Left cardiac atrium (tissue), 4 donors: ENCODE data around the gene ATG10. TPM values are rescaled to one million over a fixed set of nuclear protein-coding genes. Genes with fewer than 3 reads are reported as not detected.
A peak's percentile ranks its signal among the peaks of the same experiment; 100 is the strongest.

ENCODE experiments used
- ATAC-seq, 2 donors: fragments of 200-7000 bp; cut with Tn5 transposase; one replicate each; pipeline ENCODE4 v1.9.1; 2020; ENCODE audit warnings: mild to moderate bottlenecking in 2 of 2, moderate library complexity in 2 of 2
- DNase-seq: peaks from one replicate; pipeline ENCODE4 v3.0.0-alpha.2; 2020
- intact Hi-C, 2 donors: fragments of 100-400 bp; cut with DNase I; formaldehyde crosslinking; loops; one replicate each; pipeline versions ENCODE4 v1.14.1 to v1.15.1; 2022 to 2023
- total RNA-seq, 2 donors: library from RNA; stranded (reverse); fragmentation: NEBNext Ultra II Directional; extraction: Animal tissue kit (Norgen Biotek cat#: 25700); gene quantifications; one replicate each; pipeline ENCODE4 v1.2.1, GENCODE V29; 2021
- donor health status: DM: no; HTN: yes; CAD: no.
- donor health status: DM: no; HTN: yes; CAD: no; lungs with severe emphysema.
- donor health status: DM: yes; HTN: yes; CAD: no.
- donor health status: Dilated cardiomyopathy.

The ATG10 gene
- total RNA-seq, 2 donors from 2014 or later = 5.1 to 6.2 TPM

DNA sequence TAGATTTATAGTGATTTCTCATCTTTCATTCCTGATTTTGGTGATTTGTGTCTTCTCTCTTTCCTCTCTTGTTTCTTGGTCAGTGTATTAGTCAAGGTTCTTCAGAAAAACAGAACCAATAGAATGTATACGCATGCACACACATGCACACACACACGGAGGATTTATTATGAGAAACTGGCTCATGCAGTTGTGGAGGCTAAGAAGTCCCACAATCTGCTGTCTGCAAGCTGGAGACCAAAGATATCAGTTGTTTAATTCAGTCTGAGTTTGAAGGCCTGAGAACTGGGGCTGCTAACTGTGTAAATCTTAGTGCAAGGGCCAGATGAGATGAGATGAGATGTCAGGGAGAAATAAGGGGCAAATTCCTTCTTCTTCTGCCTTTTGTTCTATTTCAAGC lies 312.1 kb downstream of the ATG10 start:
- intact Hi-C loops = no loop called here
- no peak for DNase-seq
- no peak for ATAC-seq

DNA sequence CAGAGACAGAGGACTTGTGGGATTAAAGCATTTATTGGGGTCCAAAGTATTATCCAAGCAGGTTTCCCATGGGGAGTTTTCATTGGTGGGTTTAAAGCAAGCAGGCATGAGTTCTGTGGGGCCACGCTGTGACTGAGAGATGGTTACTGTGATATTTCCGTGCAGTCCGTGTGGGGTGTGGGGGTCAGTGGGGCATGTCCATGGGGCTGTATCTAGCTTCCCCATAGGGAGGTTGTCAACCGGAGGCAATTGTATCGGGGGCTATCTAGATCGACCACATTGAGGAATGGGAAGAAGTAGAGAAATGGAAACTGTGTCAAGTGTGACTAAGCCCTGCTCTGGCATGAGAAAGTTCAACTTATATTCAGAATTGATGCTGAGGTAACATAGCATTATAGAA lies 313.4 kb downstream of the ATG10 start:
- DNase-seq = no peak
- ATAC-seq = no peak
- intact Hi-C loops = no loop called here

DNA sequence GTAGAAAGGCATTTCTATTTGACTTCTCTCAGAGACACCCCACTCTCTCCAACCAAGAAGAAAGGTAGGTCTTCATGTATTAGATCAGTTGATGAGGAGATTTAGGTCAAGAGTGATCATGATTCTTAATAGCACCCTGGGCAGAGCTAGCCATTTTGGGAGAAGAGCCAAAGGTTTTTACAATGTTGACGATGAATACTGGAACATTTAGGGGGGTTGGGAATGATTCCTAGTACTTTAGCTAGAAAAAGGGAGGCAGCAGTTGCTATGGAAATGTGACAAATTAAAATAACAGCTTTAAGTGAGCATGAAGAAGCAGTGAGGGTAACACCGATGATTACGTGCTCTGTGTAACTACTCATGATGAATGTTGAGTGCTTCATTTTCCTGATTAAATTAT lies 315.8 kb downstream of the ATG10 start:
- ATAC-seq = no peak
- no peak for DNase-seq
- intact Hi-C loops = no loop called here

DNA sequence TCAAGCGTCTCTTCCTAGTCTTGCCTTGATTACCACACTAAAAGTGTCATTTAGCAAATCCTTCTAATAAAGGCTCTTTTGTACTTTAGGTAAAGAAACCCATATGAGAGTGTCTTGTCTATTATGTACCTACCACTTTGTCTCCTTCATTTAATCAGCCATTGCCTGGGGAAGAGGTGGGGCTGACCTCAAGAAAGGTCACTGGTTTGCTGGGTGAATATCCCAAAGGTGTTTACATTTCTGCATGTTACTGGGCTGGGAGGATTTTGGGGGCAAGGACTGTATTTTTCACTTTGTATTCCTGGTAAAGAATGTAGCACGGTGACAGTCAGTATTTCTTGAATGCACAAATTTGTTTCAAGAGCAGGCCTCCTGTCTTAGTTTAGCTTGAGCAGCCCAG lies 318.2 kb downstream of the ATG10 start:
- ATAC-seq (no peak), DNase-seq (no peak)
- intact Hi-C loops = no loop called here

DNA sequence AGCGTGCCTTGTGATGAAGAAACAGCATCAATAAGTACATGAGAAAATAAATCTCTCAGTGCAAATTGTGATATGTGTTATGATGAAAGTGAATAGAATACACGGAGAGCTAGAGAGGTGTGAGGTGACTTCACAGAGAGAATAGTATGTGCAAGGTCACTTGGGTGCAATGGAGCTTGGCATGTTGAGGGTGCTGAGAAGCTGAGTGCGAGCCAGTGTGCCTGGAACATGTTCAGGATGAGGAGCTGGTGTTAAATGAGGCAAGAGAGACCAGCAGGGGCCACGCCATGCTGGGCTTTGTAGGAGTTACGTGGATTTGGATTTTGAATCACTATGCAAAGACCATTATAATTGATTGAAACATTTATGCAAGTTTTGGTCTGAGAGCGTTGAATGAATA lies 319.1 kb downstream of the ATG10 start:
- intact Hi-C loops = no loop called here
- DNase-seq = no peak

DNA sequence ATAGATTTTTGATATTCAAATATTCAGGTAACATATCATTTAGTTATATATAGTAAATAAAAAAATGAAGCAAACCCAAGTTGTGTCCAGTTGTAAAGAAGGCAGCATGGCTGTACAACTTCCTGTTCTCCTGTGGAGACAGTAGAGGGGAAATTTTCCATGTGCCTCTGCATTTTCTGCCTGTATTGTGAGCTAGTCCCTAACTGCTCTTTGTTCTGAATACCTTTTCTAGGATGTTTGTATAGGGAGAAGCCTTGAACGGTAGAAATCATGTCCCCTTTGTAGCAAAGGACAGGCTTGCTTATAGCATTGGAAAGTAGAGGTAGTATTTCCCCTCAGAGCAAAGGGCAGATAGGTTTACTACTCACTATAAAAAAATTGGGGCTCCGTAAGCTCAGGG lies 319.6 kb downstream of the ATG10 start:
- intact Hi-C loops = no loop called here
- DNase-seq = no peak
- no peak for ATAC-seq

More for the DNA sequence above, 319.1 kb downstream of the ATG10 start:
- peak in 1 of 2 donors; percentile 78 for ATAC-seq

DNA sequence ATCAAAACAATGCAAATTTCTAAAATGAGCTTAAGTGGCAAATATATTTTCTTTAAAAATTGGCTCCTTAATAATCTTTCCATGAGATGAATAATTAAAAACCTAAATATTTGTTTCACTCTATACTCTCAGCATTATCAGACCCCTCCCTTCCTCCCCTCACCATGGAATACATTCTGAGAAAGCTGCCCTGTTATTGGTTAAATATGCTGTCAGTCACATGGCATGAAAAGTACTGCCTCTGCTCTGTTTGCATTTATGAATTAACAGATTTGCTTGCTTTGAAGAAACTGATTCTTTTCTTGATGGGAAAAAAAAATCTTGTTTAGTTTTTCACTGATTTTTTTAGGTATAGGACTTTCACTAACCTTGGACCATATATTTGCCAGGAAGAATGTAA lies 323.3 kb downstream of the ATG10 start:
- ATAC-seq (no peak), DNase-seq (no peak)
- intact Hi-C loops = no loop called here

DNA sequence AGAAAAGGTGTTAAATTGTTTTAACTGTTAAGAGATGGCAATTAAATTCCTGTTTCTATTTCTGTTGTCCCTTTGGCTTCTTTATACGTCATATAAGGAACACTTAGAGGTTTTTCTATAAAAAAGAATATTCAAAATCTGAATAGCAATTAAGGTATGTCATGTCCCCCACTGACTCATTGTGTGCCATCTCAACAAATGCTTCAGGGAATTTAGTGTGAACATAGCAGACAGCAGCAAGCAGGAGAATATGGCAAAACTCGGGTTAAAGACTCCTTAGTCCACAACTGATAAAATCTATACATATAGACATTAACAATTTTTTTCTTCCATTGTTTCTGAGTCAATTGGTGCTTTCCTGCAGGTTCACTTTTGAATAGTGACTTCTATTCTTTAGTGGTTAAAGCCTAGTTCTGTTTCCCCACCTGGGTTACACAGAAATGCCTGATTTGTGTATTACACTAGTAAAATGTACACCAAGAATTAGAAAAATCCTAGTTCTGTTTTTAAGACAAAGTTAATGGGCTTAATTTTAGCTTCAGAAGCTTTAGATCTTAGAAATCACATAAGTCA lies 324.2 kb downstream of the ATG10 start:
- intact Hi-C loops = no loop called here
- ATAC-seq (no peak), DNase-seq (no peak)

DNA sequence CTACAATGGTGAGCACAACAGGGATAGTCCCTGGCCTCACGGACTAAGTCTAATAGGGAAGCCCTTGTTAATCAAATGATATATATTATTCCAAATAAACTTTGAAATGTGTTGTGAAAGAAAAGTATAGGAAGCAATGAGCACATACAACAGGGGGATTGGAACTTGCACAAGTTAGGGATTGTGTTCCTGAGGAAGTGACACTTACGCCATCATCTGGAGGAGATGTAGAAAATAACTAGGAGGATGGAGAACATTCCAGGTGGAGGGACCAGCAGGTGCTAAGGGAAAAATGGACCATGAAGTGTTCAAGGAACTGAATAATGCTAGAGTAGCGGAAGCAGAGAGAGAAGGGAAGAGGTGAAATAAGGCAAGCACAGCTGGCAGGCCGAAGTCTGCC lies 325.1 kb downstream of the ATG10 start:
- ATAC-seq (no peak), DNase-seq (no peak)
- intact Hi-C loops = no loop called here

DNA sequence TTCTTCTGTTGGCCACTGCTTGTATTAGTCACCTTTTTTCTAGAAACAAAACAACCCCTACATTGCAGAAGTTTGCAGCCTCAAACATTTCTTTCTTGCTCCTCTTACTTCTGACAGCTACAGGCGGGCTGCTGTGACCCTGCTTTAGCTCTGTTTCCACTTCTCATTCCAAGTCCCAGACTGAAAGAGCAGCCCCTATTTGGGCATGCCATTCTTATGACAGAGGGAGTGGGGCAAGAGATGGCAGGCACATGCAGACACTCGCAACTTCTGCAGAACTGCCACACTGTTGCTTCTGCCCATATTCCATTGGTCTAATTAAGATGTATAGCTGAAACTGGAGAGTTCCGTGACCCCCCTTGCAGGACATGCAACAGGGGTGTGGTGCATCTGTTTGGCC lies 325.9 kb downstream of the ATG10 start:
- ATAC-seq (peak in 1 of 2 donors; percentile 94), DNase-seq (no peak)
- intact Hi-C loops = no loop called here

DNA sequence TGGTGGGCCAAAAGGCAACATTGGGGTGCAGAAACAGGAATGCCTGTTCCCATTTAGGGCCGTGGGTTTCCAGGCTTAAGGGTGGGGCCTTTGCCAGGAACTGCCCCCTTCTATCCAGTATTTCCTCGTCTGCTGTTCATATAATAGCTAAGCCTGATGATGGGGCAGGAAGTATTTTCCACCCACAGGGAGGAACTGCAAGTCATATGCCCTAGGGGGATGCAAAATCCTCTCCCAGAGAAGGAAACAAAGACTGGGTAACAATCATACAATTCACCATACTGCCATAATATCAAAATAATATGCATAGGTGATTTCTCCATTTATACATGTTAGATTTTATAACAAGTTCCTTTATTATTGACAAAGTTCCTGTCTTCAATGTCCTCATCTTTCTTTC lies 326.8 kb downstream of the ATG10 start:
- intact Hi-C loops = no loop called here
- ATAC-seq (no peak), DNase-seq (no peak)

DNA sequence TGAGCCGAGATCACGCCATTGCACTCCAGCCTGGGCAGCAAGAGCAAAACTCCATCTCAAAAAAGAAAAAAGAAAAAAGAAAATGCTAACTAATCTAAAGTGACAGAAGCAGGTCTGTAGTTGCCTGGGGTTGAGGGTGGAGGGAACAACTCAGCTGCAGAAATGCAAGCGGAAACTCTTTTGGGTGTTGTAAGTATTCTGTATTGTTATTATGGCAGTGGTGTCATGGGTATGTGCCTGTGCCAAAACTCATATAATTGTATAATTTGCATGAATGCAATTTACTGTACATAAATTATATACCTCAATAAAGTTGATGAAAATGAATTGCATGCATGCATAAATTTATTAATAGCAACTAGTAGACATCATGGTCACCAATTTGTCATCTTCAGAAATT lies 329.4 kb downstream of the ATG10 start:
- DNase-seq (no peak), ATAC-seq (no peak)
- intact Hi-C loops = no loop called here

Other genes starting within 250 kb of the ATG10 start
- 10 to 100 TPM; 37.7 to 46.9 TPM for gene SSBP2, start 220.9 kb upstream of the ATG10 start, total RNA-seq